Eye (tissue), 1 donor: ENCODE data around the gene MRPS16.
"Not testable (repeated sequence)": the region's sequence is repeated elsewhere in the genome, so short reads cannot be mapped to it uniquely, and the experiment has no call there.

ENCODE experiments used
- DNase-seq: peaks from one replicate; pipeline ENCODE4 v3.0.0-alpha.2; 2015

The MRPS16 gene

GRCh38 chr10:73252445-73253224 is at the start of gene MRPS16:
Gene MRPS16, minus strand, starts transcription at chr10:73252644. Its CDS starts 162 bp downstream, at chr10:73252482.
- DNase-seq: peak; percentile 98

GRCh38 chr10:73296946-73297345 is 44.5 kb upstream of the MRPS16 start:
- no peak for DNase-seq

GRCh38 chr10:73293461-73293860 is 41.0 kb upstream of the MRPS16 start:
- no peak for DNase-seq

GRCh38 chr10:73289958-73290357 is 37.5 kb upstream of the MRPS16 start:
- no peak for DNase-seq

- no peak for DNase-seq
Measured at GRCh38 chr10:73287441-73287840, 35.0 kb upstream of the MRPS16 start.

- no peak for DNase-seq
Measured at GRCh38 chr10:73281097-73281496, 28.7 kb upstream of the MRPS16 start.

GRCh38 chr10:73264423-73264822 is 12.0 kb upstream of the MRPS16 start:
- DNase-seq: no peak

- peak; percentile 21 for DNase-seq
Measured at GRCh38 chr10:73263693-73264347, 11.4 kb upstream of the MRPS16 start.

GRCh38 chr10:73262880-73263555 is 10.6 kb upstream of the MRPS16 start:
- DNase-seq: no peak

GRCh38 chr10:73262105-73262730 is 9.8 kb upstream of the MRPS16 start:
- DNase-seq: no peak

GRCh38 chr10:73261362-73261995 is 9.0 kb upstream of the MRPS16 start:
- DNase-seq: no peak

- DNase-seq: not testable (repeated sequence)
Measured at GRCh38 chr10:73258612-73259011, 6.2 kb upstream of the MRPS16 start.

GRCh38 chr10:73253225-73253555 is 746 bp upstream of the MRPS16 start:
- no peak for DNase-seq

GRCh38 chr10:73251683-73252444 is 580 bp downstream of the MRPS16 start:
- no peak for DNase-seq

- DNase-seq: no peak
Measured at GRCh38 chr10:73248259-73248724, 4.2 kb downstream of the MRPS16 start.

- no peak for DNase-seq
Measured at GRCh38 chr10:73247509-73248258, 4.8 kb downstream of the MRPS16 start.

GRCh38 chr10:73246646-73247508 is 5.6 kb downstream of the MRPS16 start, which contains the start of gene DNAJC9:
Gene DNAJC9, minus strand, starts transcription at chr10:73247255. Its CDS starts 66 bp downstream, at chr10:73247189.
- peak; percentile 97 for DNase-seq

- no peak for DNase-seq
Measured at GRCh38 chr10:73246322-73246645, 6.2 kb downstream of the MRPS16 start.

GRCh38 chr10:73244866-73245477 is 7.5 kb downstream of the MRPS16 start:
- no peak for DNase-seq

GRCh38 chr10:73239908-73240307 is 12.5 kb downstream of the MRPS16 start:
- no peak for DNase-seq
